Thyroid gland (tissue), 4 donors: Measurements from ENCODE around the gene MLPH. TPM values are rescaled to one million over a fixed set of nuclear protein-coding genes. Genes with fewer than 3 reads are reported as not detected.

Experiments
- DNase-seq, 2 donors: peaks; one replicate each; pipeline ENCODE4 v3.0.0-alpha.2; 2019
- H3K27ac ChIP-seq, 3 donors: fragments of 200-600 bp; sonication (generic); 1 replicate in 2 of 3; 2 replicates in 1 of 3; pipeline ENCODE4 v1.5.1; 2016 to 2019; ENCODE audit warnings: mild to moderate bottlenecking in 1 of 3, moderate library complexity in 1 of 3
- H3K27me3 ChIP-seq: fragments of 200-600 bp; sonication (generic); one replicate; pipeline ENCODE4 v1.5.1; 2019
- H3K36me3 ChIP-seq, 2 donors: fragments of 200-600 bp; sonication (generic); one replicate each; pipeline ENCODE4 v1.5.1; 2016 to 2019
- H3K4me1 ChIP-seq, 2 donors: fragments of 200-600 bp; sonication (generic); one replicate each; pipeline ENCODE4 v1.5.1; 2017 to 2019
- H3K4me3 ChIP-seq, 3 donors: fragments of 200-600 bp; sonication (generic); replicated peaks in 1 of 3; 1 replicate in 2 of 3; 2 replicates in 1 of 3; pipeline ENCODE4 v1.5.1; 2016; ENCODE audit warnings: mild to moderate bottlenecking in 1 of 3
- H3K9me3 ChIP-seq: fragments of 200-600 bp; sonication (generic); one replicate; pipeline ENCODE4 v1.5.1; 2017
- CTCF ChIP-seq, 6 experiments: fragments of 200-600 bp in 3 of 6; fragments of 450-650 bp in 3 of 6; sonication (generic) in 3 of 6; IDR thresholded peaks; one replicate each; pipeline ENCODE4 v1.5.1; 2016 to 2019; ENCODE audit warnings: antibody characterized with exemption in 6 of 6, mild to moderate bottlenecking in 2 of 6, inconsistent platforms in 1 of 6, moderate library complexity in 1 of 6
- POLR2A ChIP-seq, 2 donors: fragments of 450-650 bp; IDR thresholded peaks; one replicate each; pipeline ENCODE4 v1.6.1; 2017; ENCODE audit warnings: antibody characterized with exemption in 2 of 2, mild to moderate bottlenecking in 2 of 2, moderate library complexity in 1 of 2
- WGBS, 2 donors: methylation state at CpG; one replicate each; pipeline ENCODE4 v1.1.5; 2017; 5-methylcytosine and 5-hydroxymethylcytosine counted together
- intact Hi-C: fragments of 100-400 bp; cut with DNase I; formaldehyde crosslinking; loops from one replicate; pipeline ENCODE4 v1.15.1; 2023
- total RNA-seq, 4 donors: library from RNA; depleted of rRNA; stranded (reverse); fragments of >200 nt; gene quantifications; one replicate each; pipeline ENCODE4 v1.2.3, GENCODE V29; 2016

The MLPH gene
- total RNA-seq, 4 donors from 2014 or later, result 41.3 to 107 (median 58.6) TPM

- TF ChIP-seq CTCF (IDR thresholded peaks at IDR 0.05) (no peak), POLR2A (IDR thresholded peaks at IDR 0.05) (no peak)
- intact Hi-C loops, result no loop called here
- no peaks in the 10 kb centered on the region for H3K27me3 ChIP-seq
- DNase-seq, result no peak
- H3K27ac ChIP-seq, result no peak overlapping the region
- H3K9me3 ChIP-seq, result no peaks in the 10 kb centered on the region
- H3K4me3 ChIP-seq, result no peak overlapping the region
- peaks cover 3 to 7% of the 10 kb centered on the region in 2 donors for H3K4me1 ChIP-seq
- 76% methylated on average over 16 to 17 of the region's 17 CpGs for WGBS, 2 donors
- peaks cover 8 to 33% of the 10 kb centered on the region in 2 donors for H3K36me3 ChIP-seq
Measured at GRCh38 chr2:237549643-237550415, 62.8 kb downstream of the MLPH start.

DNA sequence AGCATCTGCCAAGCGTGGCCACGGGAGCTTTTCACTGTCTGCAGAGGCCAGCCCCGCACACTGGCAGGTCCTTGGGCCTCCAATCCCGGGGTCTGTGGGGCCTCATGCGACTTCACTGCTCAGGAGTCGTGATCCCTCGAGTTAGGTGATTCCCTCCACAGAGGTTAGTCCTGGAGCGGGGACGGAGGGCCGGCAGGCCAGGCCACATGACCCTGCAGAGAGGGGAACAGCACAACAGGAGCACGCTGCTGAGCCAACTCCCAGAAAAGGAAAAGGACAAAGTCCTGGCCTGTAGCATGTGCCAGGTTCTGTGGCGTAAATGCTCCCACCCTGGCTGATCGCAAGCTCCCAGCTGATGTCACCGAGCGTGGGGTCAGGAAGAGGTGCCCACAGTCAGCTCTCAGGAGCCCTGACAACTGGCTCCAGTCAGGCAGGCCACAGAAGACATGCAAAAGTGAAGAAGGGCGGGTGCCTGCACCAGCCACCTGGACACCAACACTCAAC, 64.1 kb downstream of the MLPH start:
- Histone ChIP-seq H3K27me3 (no peaks in the 10 kb centered on the region), H3K4me1 (peaks cover 3 to 8% of the 10 kb centered on the region in 2 donors), H3K4me3 (no peak overlapping the region), H3K9me3 (no peaks in the 10 kb centered on the region), H3K27ac (no peak overlapping the region), H3K36me3 (peaks cover 8 to 25% of the 10 kb centered on the region in 2 donors)
- intact Hi-C loops, result no loop called here
- WGBS, 2 donors, result 82 to 87% methylated on average over 11 to 15 of the region's 16 CpGs
- no peak for DNase-seq
- TF ChIP-seq POLR2A (IDR thresholded peaks at IDR 0.05) (no peak), CTCF (IDR thresholded peaks at IDR 0.05) (no peak)

DNA sequence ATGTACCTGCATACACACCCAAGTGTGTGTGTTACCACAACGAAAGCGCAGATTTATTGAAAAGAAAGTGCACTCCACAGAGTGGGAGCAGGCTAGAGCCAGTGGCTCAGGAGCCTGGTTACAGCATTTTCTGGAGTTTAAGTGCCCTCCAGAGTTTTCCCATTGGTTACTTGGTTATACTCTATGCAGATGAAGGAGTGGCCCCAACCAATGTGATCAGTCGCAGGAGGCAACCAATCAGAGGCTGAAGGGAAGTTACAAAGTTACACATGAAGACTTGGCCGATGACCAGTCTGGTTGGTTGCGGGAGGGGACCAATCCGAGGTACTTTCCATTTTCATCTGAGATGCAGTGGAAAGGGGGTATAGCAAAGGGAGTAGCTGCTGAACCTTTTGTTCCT, 65.9 kb downstream of the MLPH start:
- Histone ChIP-seq H3K27me3 (no peaks in the 10 kb centered on the region), H3K36me3 (peaks cover 8 to 22% of the 10 kb centered on the region in 2 donors), H3K27ac (no peak overlapping the region), H3K9me3 (no peaks in the 10 kb centered on the region), H3K4me1 (peaks cover under 1 to 9% of the 10 kb centered on the region in 2 donors), H3K4me3 (no peak overlapping the region)
- intact Hi-C loops, result no loop called here
- no peak for DNase-seq
- TF ChIP-seq CTCF (IDR thresholded peaks at IDR 0.05), result no peak
- no peak for TF ChIP-seq POLR2A (IDR thresholded peaks at IDR 0.05)
- 94 to 96% methylated on average over 6 of the region's 6 CpGs for WGBS, 2 donors

GRCh38 chr2:237553948-237554347, 66.9 kb downstream of the MLPH start:
- peaks cover 5 to 12% of the 10 kb centered on the region in 2 donors for H3K4me1 ChIP-seq
- no peak overlapping the region for H3K4me3 ChIP-seq
- TF ChIP-seq POLR2A (IDR thresholded peaks at IDR 0.05), result no peak
- no peak for TF ChIP-seq CTCF (IDR thresholded peaks at IDR 0.05)
- intact Hi-C loops, result no loop called here
- no peaks in the 10 kb centered on the region for H3K9me3 ChIP-seq
- peaks cover 8 to 22% of the 10 kb centered on the region in 2 donors for H3K36me3 ChIP-seq
- no peak for DNase-seq
- WGBS, 2 donors, result 87 to 90% methylated on average over 7 of the region's 7 CpGs
- no peak overlapping the region for H3K27ac ChIP-seq
- no peaks in the 10 kb centered on the region for H3K27me3 ChIP-seq

- Histone ChIP-seq H3K4me1 (peaks cover 10 to 19% of the 10 kb centered on the region in 2 donors), H3K9me3 (no peaks in the 10 kb centered on the region), H3K4me3 (no peak overlapping the region), H3K27me3 (no peaks in the 10 kb centered on the region), H3K27ac (no peak overlapping the region), H3K36me3 (peaks cover 8 to 22% of the 10 kb centered on the region in 2 donors)
- TF ChIP-seq CTCF (IDR thresholded peaks at IDR 0.05) (no peak), POLR2A (IDR thresholded peaks at IDR 0.05) (no peak)
- no peak for DNase-seq
- intact Hi-C loops, result no loop called here
- 96 to 100% methylated on average over 1 of the region's 1 CpG for WGBS, 2 donors
Measured at GRCh38 chr2:237555560-237555959, 68.5 kb downstream of the MLPH start.
